Natural killer cell (primary cell): ENCODE measurements around the gene WNK2. TPM values are rescaled to one million over a fixed set of nuclear protein-coding genes. Genes with fewer than 3 reads are reported as not detected.

Source experiments
- ATAC-seq, 3 donors: fragments of 150-1000 bp in 2 of 3; fragments of 200-7000 bp in 1 of 3; cut with Tn5 transposase; 1 replicate in 1 of 3; 2 replicates in 2 of 3; pipeline ENCODE4 v1.10.0; 2021; ENCODE audit warnings: mild to moderate bottlenecking in 2 of 3, moderate library complexity in 2 of 3
- DNase-seq, 2 donors: peaks; one replicate each; pipeline versions ENCODE4 v3.0.0 to v3.0.0-alpha.2; 2013 to 2021; ENCODE audit warnings: mixed read lengths in 1 of 2
- H3K27ac ChIP-seq: one replicate; pipeline ENCODE4 v1.5.1; 2013; ENCODE audit warnings: mild to moderate bottlenecking, low read length
- H3K27me3 ChIP-seq: one replicate; pipeline ENCODE4 v1.6.1; 2013; ENCODE audit warnings: low read length; ENCODE audit not compliant: control insufficient read depth, insufficient read depth
- H3K36me3 ChIP-seq: one replicate; pipeline ENCODE4 v1.6.1; 2013; ENCODE audit warnings: low read length; ENCODE audit not compliant: control insufficient read depth, insufficient read depth
- H3K4me1 ChIP-seq: one replicate; pipeline ENCODE4 v1.6.1; 2013; ENCODE audit warnings: low read length; ENCODE audit not compliant: control insufficient read depth, insufficient read depth
- H3K4me3 ChIP-seq: one replicate; pipeline ENCODE4 v1.5.1; 2013; ENCODE audit warnings: low read length
- H3K9me3 ChIP-seq: one replicate; pipeline ENCODE4 v1.6.1; 2013; ENCODE audit warnings: low read length; ENCODE audit not compliant: control insufficient read depth, insufficient read depth
- H3K27ac Mint-ChIP-seq, 2 donors: one replicate each; pipeline ENCODE4 v1.8.0; 2022; ENCODE audit warnings: mild to moderate bottlenecking in 2 of 2, mixed read lengths in 2 of 2, moderate library complexity in 1 of 2
- H3K27me3 Mint-ChIP-seq, 2 donors: one replicate each; pipeline ENCODE4 v1.8.0; 2022; ENCODE audit warnings: low read depth in 2 of 2, mixed read lengths in 2 of 2
- H3K36me3 Mint-ChIP-seq: one replicate; pipeline ENCODE4 v1.8.0; 2022; ENCODE audit warnings: mixed read lengths
- H3K4me1 Mint-ChIP-seq, 2 donors: one replicate each; pipeline ENCODE4 v1.8.0; 2022; ENCODE audit warnings: mixed read lengths in 2 of 2
- H3K4me3 Mint-ChIP-seq: one replicate; pipeline ENCODE4 v1.8.0; 2022; ENCODE audit warnings: mild to moderate bottlenecking, moderate library complexity, mixed read lengths
- H3K9me3 Mint-ChIP-seq, 2 donors: one replicate each; pipeline ENCODE4 v1.8.0; 2022; ENCODE audit warnings: mixed read lengths in 2 of 2
- WGBS: methylation state at CpG from one replicate; pipeline ENCODE4 v1.1.7; 2013; ENCODE audit warnings: missing lambda C conversion rate; ENCODE audit not compliant: insufficient coverage; 5-methylcytosine and 5-hydroxymethylcytosine counted together
- intact Hi-C: fragments of 100-400 bp; cut with micrococcal nuclease; formaldehyde crosslinking; loops from one replicate; pipeline ENCODE4 v1.14.2; 2022
- total RNA-seq, 4 donors: library from RNA; stranded (reverse); fragments of 120-200 nt in 1 of 4; gene quantifications; one replicate each; pipeline versions ENCODE4 v1.2.3 to v1.2.4, GENCODE V29; 2013 to 2022
- TF ChIP-seq, protein P1 (sequence below): fragments of 200-600 bp; IDR thresholded peaks from one replicate; pipeline ENCODE4 v1.8.0; 2022; ENCODE audit warnings: antibody characterized with exemption

WNK2 gene
- total RNA-seq, 3 donors from 2014 or later (not counting 1 experiment from before 2014, with no cell fraction given), result 0.25 TPM; not detected in 2

- Mint-ChIP-seq H3K4me1 (no peaks in the 10 kb centered on the region), H3K27me3 (peaks cover 44 to 80% of the 10 kb centered on the region in 2 donors), H3K27ac (no peak overlapping the region), H3K36me3 (peaks cover under 1% of the 10 kb centered on the region), H3K9me3 (peaks cover 0 to 2% of the 10 kb centered on the region in 2 donors), H3K4me3 (no peak overlapping the region)
- no peak for DNase-seq
- TF ChIP-seq, protein P1, sequence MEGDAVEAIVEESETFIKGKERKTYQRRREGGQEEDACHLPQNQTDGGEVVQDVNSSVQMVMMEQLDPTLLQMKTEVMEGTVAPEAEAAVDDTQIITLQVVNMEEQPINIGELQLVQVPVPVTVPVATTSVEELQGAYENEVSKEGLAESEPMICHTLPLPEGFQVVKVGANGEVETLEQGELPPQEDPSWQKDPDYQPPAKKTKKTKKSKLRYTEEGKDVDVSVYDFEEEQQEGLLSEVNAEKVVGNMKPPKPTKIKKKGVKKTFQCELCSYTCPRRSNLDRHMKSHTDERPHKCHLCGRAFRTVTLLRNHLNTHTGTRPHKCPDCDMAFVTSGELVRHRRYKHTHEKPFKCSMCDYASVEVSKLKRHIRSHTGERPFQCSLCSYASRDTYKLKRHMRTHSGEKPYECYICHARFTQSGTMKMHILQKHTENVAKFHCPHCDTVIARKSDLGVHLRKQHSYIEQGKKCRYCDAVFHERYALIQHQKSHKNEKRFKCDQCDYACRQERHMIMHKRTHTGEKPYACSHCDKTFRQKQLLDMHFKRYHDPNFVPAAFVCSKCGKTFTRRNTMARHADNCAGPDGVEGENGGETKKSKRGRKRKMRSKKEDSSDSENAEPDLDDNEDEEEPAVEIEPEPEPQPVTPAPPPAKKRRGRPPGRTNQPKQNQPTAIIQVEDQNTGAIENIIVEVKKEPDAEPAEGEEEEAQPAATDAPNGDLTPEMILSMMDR, result no peak
- intact Hi-C loops, result no loop called here
- H3K4me1 ChIP-seq, result no peaks in the 10 kb centered on the region
- H3K4me3 ChIP-seq, result no peak overlapping the region
- H3K9me3 ChIP-seq, result no peaks in the 10 kb centered on the region
- H3K27ac ChIP-seq, result no peak overlapping the region
- WGBS, result 66% methylated on average over 5 of the region's 5 CpGs
- no peak for ATAC-seq
- H3K36me3 ChIP-seq, result no peaks in the 10 kb centered on the region
- peaks cover 7% of the 10 kb centered on the region for H3K27me3 ChIP-seq
Observed at GRCh38 chr9:93276973-93277372, 93.0 kb downstream of the WNK2 start.

- Histone ChIP-seq H3K27me3 (peaks cover 9% of the 10 kb centered on the region), H3K27ac (no peak overlapping the region), H3K4me1 (no peaks in the 10 kb centered on the region), H3K36me3 (no peaks in the 10 kb centered on the region), H3K4me3 (no peak overlapping the region), H3K9me3 (no peaks in the 10 kb centered on the region)
- no peak for ATAC-seq
- no peak for DNase-seq
- 92% methylated on average over 7 of the region's 7 CpGs for WGBS
- no peak overlapping the region for H3K27ac Mint-ChIP-seq
- peaks cover 50 to 89% of the 10 kb centered on the region in 2 donors for H3K27me3 Mint-ChIP-seq
- H3K9me3 Mint-ChIP-seq, result peaks cover 0 to 2% of the 10 kb centered on the region in 2 donors
- no peaks in the 10 kb centered on the region for H3K36me3 Mint-ChIP-seq
- H3K4me3 Mint-ChIP-seq, result no peak overlapping the region
- intact Hi-C loops, result no loop called here
- TF ChIP-seq, protein P1, result no peak
- no peaks in the 10 kb centered on the region for H3K4me1 Mint-ChIP-seq
Observed at GRCh38 chr9:93278144-93278543, 94.2 kb downstream of the WNK2 start.

GRCh38 chr9:93280661-93281259, 96.8 kb downstream of the WNK2 start:
- ATAC-seq, result no peak
- no peaks in the 10 kb centered on the region for H3K9me3 ChIP-seq
- H3K36me3 ChIP-seq, result no peaks in the 10 kb centered on the region
- Mint-ChIP-seq H3K4me3 (no peak overlapping the region), H3K27ac (no peak overlapping the region), H3K4me1 (no peaks in the 10 kb centered on the region), H3K27me3 (peaks cover 46 to 85% of the 10 kb centered on the region in 2 donors), H3K9me3 (no peaks in the 10 kb centered on the region), H3K36me3 (no peaks in the 10 kb centered on the region)
- no peaks in the 10 kb centered on the region for H3K4me1 ChIP-seq
- H3K4me3 ChIP-seq, result no peak overlapping the region
- TF ChIP-seq, protein P1, result no peak
- H3K27ac ChIP-seq, result no peak overlapping the region
- 95% methylated on average over 1 of the region's 1 CpG for WGBS
- DNase-seq, result no peak
- peaks cover 12% of the 10 kb centered on the region for H3K27me3 ChIP-seq
- intact Hi-C loops, result no loop called here
